ENCODE measurements around the gene TUBD1.
"Not testable (repeated sequence)": the region's sequence is repeated elsewhere in the genome, so short reads cannot be mapped to it uniquely, and the experiment has no call there.

The TUBD1 gene

GRCh38 chr17:59899099-59899498 is 6.4 kb upstream of the TUBD1 start:
- Histone ChIP-seq H3K36me3 (ENCODE audit: insufficient read depth, low read length) (no peaks in the 10 kb centered on the region), H3K4me2 (ENCODE audit: low read length) (no peak overlapping the region), H3K27me3 (ENCODE audit: control insufficient read depth, insufficient read depth, low read length) (no peaks in the 10 kb centered on the region), H3K9ac (ENCODE audit: low read depth, low read length) (no peak overlapping the region), H3K9me3 (replicated peaks; ENCODE audit: low read length) (no peaks in the 10 kb centered on the region), H3K4me3 (ENCODE audit: low read length) (no peak overlapping the region), H3K4me1 (ENCODE audit: control insufficient read depth, insufficient read depth, low read length) (peaks cover 8% of the 10 kb centered on the region)

GRCh38 chr17:59897090-59897489 is 4.3 kb upstream of the TUBD1 start:
- H3K4me3 ChIP-seq (ENCODE audit: low read length): no peak overlapping the region

GRCh38 chr17:59893676-59894100 is 945 bp upstream of the TUBD1 start:
- Histone ChIP-seq H3K4me2 (ENCODE audit: low read length) (peak overlapping the region; percentile 97), H3K36me3 (ENCODE audit: insufficient read depth, low read length) (no peaks in the 10 kb centered on the region), H3K4me3 (ENCODE audit: low read length) (peak overlapping the region; percentile 79), H3K4me1 (ENCODE audit: control insufficient read depth, insufficient read depth, low read length) (peaks cover 16% of the 10 kb centered on the region), H3K9ac (ENCODE audit: low read depth, low read length) (peak overlapping the region; percentile 88), H3K27me3 (ENCODE audit: control insufficient read depth, insufficient read depth, low read length) (no peaks in the 10 kb centered on the region), H3K9me3 (replicated peaks; ENCODE audit: low read length) (no peaks in the 10 kb centered on the region)

More at GRCh38 chr17:59897090-59897489, 4.3 kb upstream of the TUBD1 start:
- no peaks in the 10 kb centered on the region for H3K9me3 ChIP-seq (replicated peaks; ENCODE audit: low read length)
- no peak overlapping the region for H3K9ac ChIP-seq (ENCODE audit: low read depth, low read length)
- H3K36me3 ChIP-seq (ENCODE audit: insufficient read depth, low read length): no peaks in the 10 kb centered on the region
- H3K4me2 ChIP-seq (ENCODE audit: low read length): peak overlapping the region; percentile 19
- no peaks in the 10 kb centered on the region for H3K27me3 ChIP-seq (ENCODE audit: control insufficient read depth, insufficient read depth, low read length)
- H3K4me1 ChIP-seq (ENCODE audit: control insufficient read depth, insufficient read depth, low read length): peaks cover 10% of the 10 kb centered on the region

- H3K36me3 ChIP-seq (ENCODE audit: insufficient read depth, low read length): no peaks in the 10 kb centered on the region
- H3K4me3 ChIP-seq (ENCODE audit: low read length): peak overlapping the region; percentile 70
- no peaks in the 10 kb centered on the region for H3K27me3 ChIP-seq (ENCODE audit: control insufficient read depth, insufficient read depth, low read length)
- H3K9ac ChIP-seq (ENCODE audit: low read depth, low read length): peak overlapping the region; percentile 72
- H3K4me2 ChIP-seq (ENCODE audit: low read length): peak overlapping the region; percentile 77
- no peaks in the 10 kb centered on the region for H3K9me3 ChIP-seq (replicated peaks; ENCODE audit: low read length)
- H3K4me1 ChIP-seq (ENCODE audit: control insufficient read depth, insufficient read depth, low read length): peaks cover 14% of the 10 kb centered on the region
Observed at GRCh38 chr17:59892251-59892923, 356 bp downstream of the TUBD1 start.

- no peaks in the 10 kb centered on the region for H3K9me3 ChIP-seq (replicated peaks; ENCODE audit: low read length)
- H3K36me3 ChIP-seq (ENCODE audit: insufficient read depth, low read length): no peaks in the 10 kb centered on the region
- H3K4me1 ChIP-seq (ENCODE audit: control insufficient read depth, insufficient read depth, low read length): peaks cover 11% of the 10 kb centered on the region
- H3K4me3 ChIP-seq (ENCODE audit: low read length): no peak overlapping the region
- H3K9ac ChIP-seq (ENCODE audit: low read depth, low read length): no peak overlapping the region
- no peaks in the 10 kb centered on the region for H3K27me3 ChIP-seq (ENCODE audit: control insufficient read depth, insufficient read depth, low read length)
- no peak overlapping the region for H3K4me2 ChIP-seq (ENCODE audit: low read length)
Observed at GRCh38 chr17:59890720-59891119, 2.0 kb downstream of the TUBD1 start.

GRCh38 chr17:59888145-59888750 is 4.5 kb downstream of the TUBD1 start:
- no peaks in the 10 kb centered on the region for H3K27me3 ChIP-seq (ENCODE audit: control insufficient read depth, insufficient read depth, low read length)
- H3K9ac ChIP-seq (ENCODE audit: low read depth, low read length): no peak overlapping the region
- H3K9me3 ChIP-seq (replicated peaks; ENCODE audit: low read length): no peaks in the 10 kb centered on the region
- H3K36me3 ChIP-seq (ENCODE audit: insufficient read depth, low read length): peaks cover 5% of the 10 kb centered on the region
- H3K4me2 ChIP-seq (ENCODE audit: low read length): no peak overlapping the region
- H3K4me3 ChIP-seq (ENCODE audit: low read length): no peak overlapping the region
- peaks cover 5% of the 10 kb centered on the region for H3K4me1 ChIP-seq (ENCODE audit: control insufficient read depth, insufficient read depth, low read length)

GRCh38 chr17:59884861-59885260 is 7.9 kb downstream of the TUBD1 start:
- no peaks in the 10 kb centered on the region for H3K4me1 ChIP-seq (ENCODE audit: control insufficient read depth, insufficient read depth, low read length)
- no peak overlapping the region for H3K4me2 ChIP-seq (ENCODE audit: low read length)
- H3K9ac ChIP-seq (ENCODE audit: low read depth, low read length): no peak overlapping the region
- H3K4me3 ChIP-seq (ENCODE audit: low read length): no peak overlapping the region
- no peaks in the 10 kb centered on the region for H3K27me3 ChIP-seq (ENCODE audit: control insufficient read depth, insufficient read depth, low read length)
- H3K9me3 ChIP-seq (replicated peaks; ENCODE audit: low read length): no peaks in the 10 kb centered on the region
- H3K36me3 ChIP-seq (ENCODE audit: insufficient read depth, low read length): peaks cover 5% of the 10 kb centered on the region

GRCh38 chr17:59878624-59879023 is 14.1 kb downstream of the TUBD1 start:
- Histone ChIP-seq H3K9ac (ENCODE audit: low read depth, low read length) (no peak overlapping the region), H3K36me3 (ENCODE audit: insufficient read depth, low read length) (peaks cover 4% of the 10 kb centered on the region), H3K27me3 (ENCODE audit: control insufficient read depth, insufficient read depth, low read length) (no peaks in the 10 kb centered on the region), H3K4me3 (ENCODE audit: low read length) (no peak overlapping the region), H3K9me3 (replicated peaks; ENCODE audit: low read length) (no peaks in the 10 kb centered on the region), H3K4me1 (ENCODE audit: control insufficient read depth, insufficient read depth, low read length) (no peaks in the 10 kb centered on the region), H3K4me2 (ENCODE audit: low read length) (no peak overlapping the region)

- H3K4me2 ChIP-seq (ENCODE audit: low read length): no peak overlapping the region
- no peak overlapping the region for H3K4me3 ChIP-seq (ENCODE audit: low read length)
- H3K36me3 ChIP-seq (ENCODE audit: insufficient read depth, low read length): peaks cover 4% of the 10 kb centered on the region
- no peaks in the 10 kb centered on the region for H3K27me3 ChIP-seq (ENCODE audit: control insufficient read depth, insufficient read depth, low read length)
- no peaks in the 10 kb centered on the region for H3K4me1 ChIP-seq (ENCODE audit: control insufficient read depth, insufficient read depth, low read length)
- no peaks in the 10 kb centered on the region for H3K9me3 ChIP-seq (replicated peaks; ENCODE audit: low read length)
- H3K9ac ChIP-seq (ENCODE audit: low read depth, low read length): no peak overlapping the region
Observed at GRCh38 chr17:59877965-59878364, 14.8 kb downstream of the TUBD1 start.

GRCh38 chr17:59876107-59876506 is 16.6 kb downstream of the TUBD1 start:
- H3K9me3 ChIP-seq (replicated peaks; ENCODE audit: low read length): no peaks in the 10 kb centered on the region
- H3K36me3 ChIP-seq (ENCODE audit: insufficient read depth, low read length): peaks cover 4% of the 10 kb centered on the region
- H3K27me3 ChIP-seq (ENCODE audit: control insufficient read depth, insufficient read depth, low read length): no peaks in the 10 kb centered on the region
- H3K4me1 ChIP-seq (ENCODE audit: control insufficient read depth, insufficient read depth, low read length): no peaks in the 10 kb centered on the region
- no peak overlapping the region for H3K9ac ChIP-seq (ENCODE audit: low read depth, low read length)
- H3K4me2 ChIP-seq (ENCODE audit: low read length): no peak overlapping the region
- H3K4me3 ChIP-seq (ENCODE audit: low read length): no peak overlapping the region

- peaks cover 4% of the 10 kb centered on the region for H3K36me3 ChIP-seq (ENCODE audit: insufficient read depth, low read length)
- H3K9me3 ChIP-seq (replicated peaks; ENCODE audit: low read length): no peaks in the 10 kb centered on the region
Observed at GRCh38 chr17:59874376-59874775, 18.4 kb downstream of the TUBD1 start.

GRCh38 chr17:59873414-59873813 is 19.3 kb downstream of the TUBD1 start:
- H3K36me3 ChIP-seq (ENCODE audit: insufficient read depth, low read length); H3K9me3 ChIP-seq (replicated peaks; ENCODE audit: low read length); H3K4me1 ChIP-seq (ENCODE audit: control insufficient read depth, insufficient read depth, low read length): not testable (repeated sequence)

More at GRCh38 chr17:59874376-59874775, 18.4 kb downstream of the TUBD1 start:
- no peaks in the 10 kb centered on the region for H3K4me1 ChIP-seq (ENCODE audit: control insufficient read depth, insufficient read depth, low read length)
- H3K9ac ChIP-seq (ENCODE audit: low read depth, low read length): no peak overlapping the region
- no peak overlapping the region for H3K4me3 ChIP-seq (ENCODE audit: low read length)
- no peaks in the 10 kb centered on the region for H3K27me3 ChIP-seq (ENCODE audit: control insufficient read depth, insufficient read depth, low read length)
- no peak overlapping the region for H3K4me2 ChIP-seq (ENCODE audit: low read length)

More at GRCh38 chr17:59873414-59873813, 19.3 kb downstream of the TUBD1 start:
- H3K4me2 ChIP-seq (ENCODE audit: low read length); H3K4me3 ChIP-seq (ENCODE audit: low read length); H3K27me3 ChIP-seq (ENCODE audit: control insufficient read depth, insufficient read depth, low read length); H3K9ac ChIP-seq (ENCODE audit: low read depth, low read length): not testable (repeated sequence)
